SK-N-SH (cell line): ENCODE data around the gene RBM4B. TPM values are rescaled to one million over a fixed set of nuclear protein-coding genes. Genes with fewer than 3 reads are reported as not detected.

Source experiments
- CTCF ChIA-PET: fragments of 300-600, 350-600 bp; formaldehyde crosslinking; extraction: SDS; loops from one replicate; lab custom pipeline; 2021; lab: Yijun Ruan, JAX
- POLR2A ChIA-PET: fragments of 350-600 bp; sonication (Branson Sonifier 250); formaldehyde crosslinking; extraction: SDS; loops from one replicate; lab custom pipeline; 2020; ENCODE audit warnings: antibody characterized with exemption, inconsistent platforms; lab: Yijun Ruan, JAX
- DNase-seq: peaks from one replicate; pipeline ENCODE4 v3.0.0; 2012
- H2AFZ ChIP-seq: fragments of 200-600 bp; sonication (generic); 2 replicates; pipeline ENCODE4 v1.8.1; 2016; ENCODE audit warnings: antibody characterized with exemption, mild to moderate bottlenecking, low read depth
- H3F3A ChIP-seq: fragments of 200-600 bp; sonication (generic); replicated peaks from 2 replicates; pipeline ENCODE3; 2016; ENCODE audit warnings: antibody characterized with exemption, mild to moderate bottlenecking; ENCODE audit not compliant: insufficient read depth
- H3K27ac ChIP-seq, 2 experiments: fragments of 200-500 bp in 1 of 2; fragments of 200-600 bp in 1 of 2; sonication (Bioruptor generic) in 1 of 2; sonication (generic), shearing (Covaris generic) in 1 of 2; 2 replicates each; pipeline versions ENCODE4 v1.5.1 to v1.6.1; 2014 to 2016; ENCODE audit warnings: low read depth in 2 of 2, inconsistent platforms in 1 of 2, low read length in 1 of 2, mild to moderate bottlenecking in 1 of 2, mixed read lengths in 1 of 2
- H3K27me3 ChIP-seq: fragments of 200-600 bp; sonication (generic), shearing (Covaris generic); 2 replicates; pipeline ENCODE4 v1.6.1; 2016; ENCODE audit warnings: mixed run types; ENCODE audit not compliant: insufficient read depth
- H3K36me3 ChIP-seq, 2 experiments: fragments of 200-500 bp in 1 of 2; fragments of 200-600 bp in 1 of 2; sonication (Bioruptor generic) in 1 of 2; sonication (generic) in 1 of 2; replicated peaks in 1 of 2; 2 replicates each; pipeline versions ENCODE3 to v1.5.1; 2014 to 2016; ENCODE audit warnings: low read length in 1 of 2, mild to moderate bottlenecking in 1 of 2; ENCODE audit not compliant: insufficient read depth in 2 of 2, control insufficient read depth in 1 of 2
- H3K4me1 ChIP-seq, 2 experiments: fragments of 200-500 bp in 1 of 2; fragments of 200-600 bp in 1 of 2; sonication (Bioruptor generic) in 1 of 2; sonication (generic), shearing (Covaris generic) in 1 of 2; 2 replicates each; pipeline versions ENCODE4 v1.5.1 to v1.6.1; 2014 to 2016; ENCODE audit warnings: low read depth in 1 of 2, low read length in 1 of 2, mixed run types in 1 of 2; ENCODE audit not compliant: insufficient read depth in 2 of 2, control insufficient read depth in 1 of 2
- H3K4me2 ChIP-seq: fragments of 200-600 bp; sonication (generic), shearing (Covaris generic); 2 replicates; pipeline ENCODE4 v1.6.1; 2017; ENCODE audit warnings: mixed run types
- H3K4me3 ChIP-seq, 2 experiments: fragments of 200-500 bp in 1 of 2; fragments of 200-600 bp in 1 of 2; sonication (Bioruptor generic) in 1 of 2; sonication (generic), shearing (Covaris generic) in 1 of 2; 2 replicates each; pipeline versions ENCODE4 v1.5.1 to v1.8.1; 2014 to 2016; ENCODE audit warnings: low read depth in 2 of 2, inconsistent platforms in 1 of 2, low read length in 1 of 2, mild to moderate bottlenecking in 1 of 2, mixed read lengths in 1 of 2, moderate library complexity in 1 of 2
- H3K79me2 ChIP-seq: fragments of 200-600 bp; sonication (generic); 2 replicates; pipeline ENCODE4 v1.8.1; 2017; ENCODE audit warnings: mild to moderate bottlenecking; ENCODE audit not compliant: insufficient read depth
- H3K9ac ChIP-seq: fragments of 200-600 bp; sonication (generic); 2 replicates; pipeline ENCODE4 v1.6.1; 2017; ENCODE audit warnings: mixed run types
- H3K9me2 ChIP-seq: fragments of 200-600 bp; sonication (generic); 2 replicates; pipeline ENCODE4 v1.6.1; 2017; ENCODE audit warnings: mixed run types
- H3K9me3 ChIP-seq: fragments of 200-600 bp; sonication (generic); 2 replicates; pipeline ENCODE4 v1.6.1; 2017; ENCODE audit warnings: mixed run types, mild to moderate bottlenecking, moderate library complexity
- H4K20me1 ChIP-seq: fragments of 200-600 bp; sonication (generic); 2 replicates; pipeline ENCODE4 v1.6.1; 2017; ENCODE audit warnings: mild to moderate bottlenecking, mixed run types; ENCODE audit not compliant: insufficient read depth
- CHD2 ChIP-seq: fragments of 150-350 bp; IDR thresholded peaks from 2 replicates; pipeline ENCODE4 v1.6.1; 2018; ENCODE audit warnings: low read length; ENCODE audit not compliant: partially characterized antibody
- ELF1 ChIP-seq: IDR thresholded peaks from 2 replicates; pipeline ENCODE4 v1.4.0; 2012
- JUND ChIP-seq: IDR thresholded peaks from 2 replicates; pipeline ENCODE4 v1.4.0; 2012
- MAX ChIP-seq: IDR thresholded peaks from 2 replicates; pipeline ENCODE4 v1.4.0; 2012; ENCODE audit warnings: low read depth
- MEF2A ChIP-seq: IDR thresholded peaks from 2 replicates; pipeline ENCODE4 v1.4.0; 2012; ENCODE audit warnings: low read depth, borderline replicate concordance
- MXI1 ChIP-seq: IDR thresholded peaks from 2 replicates; pipeline ENCODE4 v1.6.1; 2012; ENCODE audit warnings: mild to moderate bottlenecking, low read depth, low read length, improper control_type of control experiment
- NFIC ChIP-seq: IDR thresholded peaks from 2 replicates; pipeline ENCODE4 v1.4.0; 2012; ENCODE audit warnings: borderline replicate concordance
- RAD21 ChIP-seq: IDR thresholded peaks from 2 replicates; pipeline ENCODE4 v1.6.1; 2012; ENCODE audit warnings: mild to moderate bottlenecking, low read length
- RXRA ChIP-seq: IDR thresholded peaks from 2 replicates; pipeline ENCODE4 v1.4.0; 2012; ENCODE audit warnings: low read depth, mild to moderate bottlenecking, borderline replicate concordance
- TEAD4 ChIP-seq: IDR thresholded peaks from 2 replicates; pipeline ENCODE4 v1.4.0; 2012; ENCODE audit warnings: mild to moderate bottlenecking, borderline replicate concordance; ENCODE audit not compliant: insufficient read depth
- USF2 ChIP-seq: fragments of 150-350 bp; IDR thresholded peaks from 2 replicates; pipeline ENCODE4 v1.6.1; 2017; ENCODE audit warnings: antibody characterized with exemption, low read length, low read depth, borderline replicate concordance
- YY1 ChIP-seq: IDR thresholded peaks from 2 replicates; pipeline ENCODE4 v1.4.0; 2012; ENCODE audit warnings: low read depth, mild to moderate bottlenecking
- ZBTB33 ChIP-seq: IDR thresholded peaks from 2 replicates; pipeline ENCODE4 v1.4.0; 2012; ENCODE audit warnings: low read depth, borderline replicate concordance
- WGBS: methylation state at CpG from one replicate; pipeline ENCODE4 v1.1.6; 2017; ENCODE audit warnings: low lambda C conversion rate; 5-methylcytosine and 5-hydroxymethylcytosine counted together
- polyA plus RNA-seq, 3 experiments: library from polyadenylated mRNA; depleted of rRNA; stranded (reverse); fragments of >200 nt; gene quantifications; 2 replicates each; pipeline ENCODE4 v1.2.3, GENCODE V29; 2012

The RBM4B gene
- polyA plus RNA-seq, 1 of the 3 experiments (the other 2 are of a cell fraction), result 31.1 TPM

- H3K9me2 ChIP-seq, result no peaks in the 10 kb centered on the region
- POLR2A ChIA-PET, result interaction anchor here (0.8 kb wide), 1 partner anchor 13 kb away, joined by 3 read pairs; no protein-coding TSS in a partner anchor
- H3K27ac ChIP-seq, result no peak overlapping the region; a peak in 1 of 4 replicates
- H3K27me3 ChIP-seq, result no peaks in the 10 kb centered on the region
- WGBS, result 96% methylated on average over 13 of the region's 15 CpGs
- H3K4me2 ChIP-seq, result no peak overlapping the region
- H3K79me2 ChIP-seq, result no peaks in the 10 kb centered on the region
- no peaks in the 10 kb centered on the region for H3K9me3 ChIP-seq
- DNase-seq, result no peak
- no peaks in the 10 kb centered on the region for H4K20me1 ChIP-seq
- H3K4me1 ChIP-seq, result peaks cover 0 to 15% of the 10 kb centered on the region in 2 experiments; a peak in 1 of 4 replicates
- TF ChIP-seq ELF1 (no peak), USF2 (no peak), MAX (no peak), CHD2 (no peak), NFIC (no peak), ZBTB33 (no peak), MEF2A (no peak), JUND (no peak), YY1 (no peak), RAD21 (no peak), TEAD4 (no peak), RXRA (no peak)
- TF ChIP-seq, all 33 proteins: peak for 0
- Histone ChIP-seq H2AFZ (no peak overlapping the region), H3K36me3 (peaks cover 0 to 12% of the 10 kb centered on the region in 2 experiments), H3F3A (no peaks in the 10 kb centered on the region), H3K4me3 (no peak overlapping the region), H3K9ac (no peak overlapping the region)
- CTCF ChIA-PET, result interaction anchor here (0.7 to 1.8 kb wide), 6 partner anchors 8 to 289 kb away, joined by 3 to 8 read pairs (median 4); partner anchors contain the start of genes C11orf86 and RBM4B
These were observed 8.6 kb upstream of the RBM4B start for GRCh38 chr11:66686100-66686785.

GRCh38 chr11:66685276-66686099, 7.8 kb upstream of the RBM4B start:
- H3K9me2 ChIP-seq, result no peaks in the 10 kb centered on the region
- H3K9ac ChIP-seq, result no peak overlapping the region
- peaks cover 0 to 15% of the 10 kb centered on the region in 2 experiments; a peak in 1 of 4 replicates for H3K4me1 ChIP-seq
- 87% methylated on average over 22 of the region's 27 CpGs for WGBS
- H3F3A ChIP-seq, result no peaks in the 10 kb centered on the region
- no peak overlapping the region for H3K4me2 ChIP-seq
- H3K9me3 ChIP-seq, result no peaks in the 10 kb centered on the region
- H3K79me2 ChIP-seq, result no peaks in the 10 kb centered on the region
- POLR2A ChIA-PET, result interaction anchor here (0.8 kb wide), 1 partner anchor 14 kb away, joined by 3 read pairs; no protein-coding TSS in a partner anchor
- CTCF ChIA-PET, result interaction anchor here (0.7 to 1.8 kb wide), 7 partner anchors 8 to 290 kb away, joined by 3 to 8 read pairs (median 4); partner anchors contain the start of genes C11orf86 and RBM4B
- peak; percentile 73 for DNase-seq
- no peak overlapping the region for H3K4me3 ChIP-seq
- TF ChIP-seq ZBTB33 (no peak), MXI1 (peak; percentile 25; the same call in 1 of the 2 replicates)
- H2AFZ ChIP-seq, result no peak overlapping the region
- H3K36me3 ChIP-seq, result peaks cover 0 to 10% of the 10 kb centered on the region in 2 experiments
- no peaks in the 10 kb centered on the region for H3K27me3 ChIP-seq
- H4K20me1 ChIP-seq, result no peaks in the 10 kb centered on the region
- H3K27ac ChIP-seq, result no peak overlapping the region; a peak in 1 of 4 replicates
